GM06990 (cell line): ENCODE measurements around the gene LDB2.

ENCODE experiments used
- DNase-seq: peaks from one replicate; pipeline ENCODE4 v3.0.0-alpha.2; 2011; ENCODE audit not compliant: insufficient read length; ENCODE audit errors: extremely low read depth
- H3K27me3 ChIP-seq: replicated peaks from 2 replicates; pipeline ENCODE4 v1.6.0; 2011; ENCODE audit warnings: low read length; ENCODE audit not compliant: control insufficient read depth, insufficient read depth
- H3K36me3 ChIP-seq: 2 replicates; pipeline ENCODE4 v1.5.1; 2011; ENCODE audit warnings: low read length; ENCODE audit not compliant: control insufficient read depth, insufficient read depth
- H3K4me3 ChIP-seq: replicated peaks from 2 replicates; pipeline ENCODE4 v1.5.1; 2011; ENCODE audit warnings: low read depth, mild to moderate bottlenecking, control low read depth, low read length
- CTCF ChIP-seq: IDR thresholded peaks from 2 replicates; pipeline ENCODE4 v1.5.1; 2011; ENCODE audit warnings: low read length, control low read depth, mild to moderate bottlenecking, inconsistent platforms; ENCODE audit not compliant: insufficient read depth, poor library complexity, severe bottlenecking

Gene LDB2

DNA sequence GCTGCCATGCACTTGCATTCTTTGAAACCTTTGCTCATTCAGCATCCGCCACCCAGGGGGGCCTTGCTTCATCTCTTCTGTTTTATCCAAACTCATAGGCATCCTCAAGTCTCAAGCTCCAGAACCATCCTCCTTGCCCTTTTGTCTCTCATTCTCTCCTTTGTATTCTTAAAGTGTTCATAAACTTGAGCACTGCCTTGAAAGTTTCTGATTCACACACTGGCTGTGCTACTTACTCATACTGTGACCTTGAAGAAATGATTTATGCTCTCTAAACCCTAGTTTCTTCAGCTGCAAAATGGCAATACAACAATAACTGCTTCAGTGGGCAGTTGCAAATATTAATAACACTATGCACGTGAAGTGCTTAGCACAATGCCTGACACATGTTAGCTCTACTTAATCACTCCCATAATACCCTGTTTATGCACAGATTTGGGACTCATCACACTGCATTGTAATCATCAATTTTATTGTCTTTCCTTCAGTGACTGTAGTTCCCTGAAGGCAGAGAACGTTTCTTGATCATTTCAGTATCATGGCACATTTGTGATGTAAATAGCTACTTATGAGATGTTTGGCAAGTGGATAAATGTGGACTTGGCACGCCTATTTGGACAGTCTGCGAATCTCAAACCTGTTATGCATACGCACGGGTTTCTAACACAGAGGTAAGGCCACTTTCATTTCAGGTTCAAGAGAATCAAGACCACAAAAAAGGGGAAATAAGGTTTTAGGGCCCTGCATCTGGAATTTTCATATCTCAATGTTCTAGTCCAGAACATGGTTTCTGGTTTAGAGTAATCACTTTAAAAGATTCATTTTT is 291.0 kb downstream of the LDB2 start:
- no peak for DNase-seq
- no peaks in the 10 kb centered on the region for H3K27me3 ChIP-seq
- no peak overlapping the region for H3K4me3 ChIP-seq
- no peaks in the 10 kb centered on the region for H3K36me3 ChIP-seq
- TF ChIP-seq CTCF: no peak

DNA sequence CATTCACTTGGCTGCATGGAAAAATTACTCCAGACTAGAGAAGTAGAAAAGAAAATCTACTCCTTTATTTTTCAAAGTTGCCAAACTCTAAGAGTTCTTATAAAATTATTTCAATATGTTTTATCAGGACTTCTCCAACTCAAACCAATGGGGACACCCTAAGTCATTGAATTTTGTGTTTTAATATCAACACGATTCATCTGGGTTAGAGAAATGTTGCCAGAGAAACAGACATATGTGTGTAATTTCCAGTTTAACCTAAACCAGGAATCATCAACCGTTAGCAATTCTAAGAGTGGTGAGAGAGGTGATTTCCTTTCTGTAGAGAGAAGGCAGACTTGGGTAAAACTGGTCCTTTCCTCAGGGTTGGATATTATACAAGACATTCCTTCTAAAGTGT is 291.8 kb downstream of the LDB2 start:
- no peaks in the 10 kb centered on the region for H3K27me3 ChIP-seq
- no peak overlapping the region for H3K4me3 ChIP-seq
- no peaks in the 10 kb centered on the region for H3K36me3 ChIP-seq
- no peak for DNase-seq
- no peak for TF ChIP-seq CTCF

DNA sequence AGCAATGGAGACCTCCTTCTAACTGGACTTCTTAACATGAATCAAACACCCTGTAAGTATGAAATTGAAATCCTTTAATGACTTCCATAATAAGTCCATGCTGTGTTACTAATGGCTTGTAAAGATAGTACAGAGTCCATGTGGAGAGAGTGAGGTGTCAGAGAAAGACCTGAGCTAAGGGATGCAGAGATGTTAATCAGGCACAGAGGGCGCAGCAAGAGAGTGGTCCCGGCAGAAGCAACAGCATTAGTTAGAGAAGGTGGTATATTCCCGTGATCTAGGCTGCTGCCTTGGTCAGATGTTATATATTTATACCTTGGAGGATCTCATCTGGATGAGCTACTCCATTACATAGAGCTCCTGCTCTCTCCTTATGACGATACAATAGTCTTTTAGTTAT is 295.3 kb downstream of the LDB2 start:
- DNase-seq: no peak
- H3K36me3 ChIP-seq: no peaks in the 10 kb centered on the region
- TF ChIP-seq CTCF: no peak
- H3K27me3 ChIP-seq: no peaks in the 10 kb centered on the region
- no peak overlapping the region for H3K4me3 ChIP-seq

DNA sequence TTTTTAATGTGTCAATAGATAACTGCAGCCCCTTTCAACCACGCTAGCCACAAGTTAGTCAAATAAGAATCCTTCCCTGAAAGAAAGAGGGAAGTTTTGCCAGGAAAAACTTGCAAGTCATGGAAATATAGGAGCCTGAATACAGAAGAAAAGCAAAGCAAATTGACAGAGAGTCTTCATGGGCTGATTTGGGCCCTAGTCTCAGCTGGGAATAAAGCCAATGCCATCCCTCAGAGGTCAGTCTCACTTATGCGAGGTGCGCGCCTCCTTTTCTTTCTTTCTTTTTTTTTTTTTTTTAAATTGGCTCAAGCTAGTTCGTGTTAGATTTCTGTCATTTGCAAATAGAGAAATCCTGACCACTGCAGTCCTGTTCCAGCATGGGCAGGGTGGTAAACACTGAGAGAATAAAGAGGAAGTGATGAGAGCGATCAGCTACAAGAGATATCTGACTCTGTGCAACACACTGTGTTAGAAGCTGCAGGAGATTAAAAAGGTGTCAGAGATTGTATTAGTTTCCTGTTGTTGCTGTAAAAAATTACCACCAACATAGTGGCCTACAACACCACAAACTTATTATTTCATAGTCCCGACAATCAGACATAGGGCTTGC is 299.7 kb downstream of the LDB2 start:
- Histone ChIP-seq H3K27me3 (no peaks in the 10 kb centered on the region), H3K36me3 (no peaks in the 10 kb centered on the region), H3K4me3 (no peak overlapping the region)
- DNase-seq: no peak
- TF ChIP-seq CTCF: no peak

DNA sequence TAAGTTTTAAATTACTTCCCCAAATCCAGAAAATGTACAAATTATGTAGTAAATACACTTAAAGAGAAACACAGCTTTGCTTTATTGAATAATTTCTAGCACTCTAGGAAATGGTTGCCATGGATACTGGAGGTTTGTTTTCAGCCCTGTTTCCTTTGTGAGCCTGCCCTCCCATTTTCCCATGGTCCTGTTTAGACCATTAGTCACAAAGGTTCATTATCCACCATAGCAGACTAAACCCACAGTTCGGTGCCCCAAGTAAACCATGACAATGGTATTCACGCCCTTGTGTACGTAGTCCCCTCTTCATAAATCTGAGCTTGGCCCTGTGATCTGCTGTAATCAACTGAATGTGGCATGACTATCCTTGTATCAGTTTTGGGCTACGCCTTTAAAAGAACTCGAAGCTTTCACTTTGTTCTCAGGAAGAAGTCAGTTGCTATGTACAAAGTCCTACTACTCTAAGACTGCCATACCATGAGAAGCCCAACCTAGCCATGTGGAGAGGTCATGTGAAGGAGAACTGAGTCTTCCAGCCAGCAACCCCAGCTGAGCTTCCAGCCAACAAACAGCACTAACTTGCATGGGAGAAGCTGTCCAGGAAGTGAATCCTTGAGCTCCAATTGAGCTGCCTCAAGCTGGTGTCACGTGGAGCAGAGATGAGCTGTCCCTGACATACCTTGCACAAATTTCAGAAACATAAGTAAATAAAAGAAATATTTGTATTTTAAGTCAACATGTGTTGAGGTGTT is 300.4 kb downstream of the LDB2 start:
- DNase-seq: no peak
- Histone ChIP-seq H3K4me3 (no peak overlapping the region), H3K27me3 (no peaks in the 10 kb centered on the region), H3K36me3 (no peaks in the 10 kb centered on the region)
- TF ChIP-seq CTCF: no peak
